GM23248 (cell line): ENCODE measurements around the gene C4orf36. TPM values are rescaled to one million over a fixed set of nuclear protein-coding genes. Genes with fewer than 3 reads are reported as not detected.

Experiments used
- DNase-seq: peaks from one replicate; pipeline ENCODE4 v3.0.0-alpha.2; 2015
- H2AFZ ChIP-seq: fragments of 200-600 bp; sonication (generic); 2 replicates; pipeline ENCODE4 v1.6.1; 2016; ENCODE audit warnings: antibody characterized with exemption
- H3F3A ChIP-seq: fragments of 200-600 bp; sonication (generic); 2 replicates; pipeline ENCODE4 v1.6.1; 2016; ENCODE audit warnings: mild to moderate bottlenecking, antibody characterized with exemption, mixed run types; ENCODE audit not compliant: insufficient read depth
- H3K27ac ChIP-seq: fragments of 200-600 bp; sonication (generic); 2 replicates; pipeline ENCODE4 v1.5.1; 2016; ENCODE audit warnings: mild to moderate bottlenecking
- H3K27me3 ChIP-seq: fragments of 200-600 bp; sonication (generic); replicated peaks from 2 replicates; pipeline ENCODE4 v1.6.1; 2016; ENCODE audit warnings: mild to moderate bottlenecking; ENCODE audit not compliant: insufficient read depth
- H3K36me3 ChIP-seq: fragments of 200-600 bp; sonication (generic); 2 replicates; pipeline ENCODE4 v1.6.1; 2016; ENCODE audit warnings: low read depth, mild to moderate bottlenecking
- H3K4me1 ChIP-seq: fragments of 200-600 bp; sonication (generic); 2 replicates; pipeline ENCODE4 v1.6.1; 2016; ENCODE audit warnings: mild to moderate bottlenecking; ENCODE audit not compliant: insufficient read depth
- H3K4me2 ChIP-seq: fragments of 200-600 bp; sonication (generic); one replicate; pipeline ENCODE4 v1.6.1; 2016; ENCODE audit warnings: mild to moderate bottlenecking; ENCODE audit not compliant: unreplicated experiment
- H3K4me3 ChIP-seq: fragments of 200-600 bp; sonication (generic); 2 replicates; pipeline ENCODE4 v1.5.1; 2016; ENCODE audit warnings: mild to moderate bottlenecking
- H3K79me2 ChIP-seq: fragments of 200-600 bp; sonication (generic); 2 replicates; pipeline ENCODE4 v1.6.1; 2016; ENCODE audit warnings: mild to moderate bottlenecking; ENCODE audit not compliant: insufficient read depth
- H3K9ac ChIP-seq: fragments of 200-600 bp; sonication (generic); 2 replicates; pipeline ENCODE4 v1.6.1; 2016; ENCODE audit warnings: mild to moderate bottlenecking
- H3K9me2 ChIP-seq: fragments of 200-600 bp; sonication (generic); 2 replicates; pipeline ENCODE4 v1.6.1; 2016; ENCODE audit warnings: mixed run types, mild to moderate bottlenecking, moderate library complexity; ENCODE audit not compliant: insufficient read depth
- H3K9me3 ChIP-seq: fragments of 200-600 bp; sonication (generic); one replicate; pipeline ENCODE4 v1.6.1; 2017; ENCODE audit warnings: low read depth
- H4K20me1 ChIP-seq: fragments of 200-600 bp; sonication (generic); 2 replicates; pipeline ENCODE4 v1.6.0; 2016; ENCODE audit not compliant: insufficient read depth
- EZH2 ChIP-seq: fragments of 200-600 bp; sonication (generic); IDR thresholded peaks from 2 replicates; pipeline ENCODE4 v1.6.1; 2018; ENCODE audit warnings: antibody characterized with exemption, mild to moderate bottlenecking; ENCODE audit not compliant: insufficient read depth, poor library complexity, severe bottlenecking
- EZH2phosphoT487 ChIP-seq: fragments of 200-600 bp; sonication (generic); IDR thresholded peaks from 2 replicates; pipeline ENCODE4 v1.6.1; 2018; ENCODE audit warnings: antibody characterized with exemption, moderate library complexity, mild to moderate bottlenecking, low read depth; ENCODE audit not compliant: insufficient read depth
- WGBS, 2 experiments: methylation state at CpG; one replicate each; pipeline ENCODE4 v1.1.6; 2015 to 2017; ENCODE audit warnings: low lambda C conversion rate in 2 of 2, low coverage in 1 of 2; ENCODE audit errors: missing lambda C conversion rate in 2 of 2; 5-methylcytosine and 5-hydroxymethylcytosine counted together
- in situ Hi-C: fragments of 300-500 bp; cut with MboI; formaldehyde crosslinking; loops from 2 replicates; pipeline ENCODE4 v1.15.0; 2020
- polyA plus RNA-seq: library from polyadenylated mRNA; unstranded; fragments of >200 nt; fragmentation: Nextera tagmentation; extraction: Ambion mirVana; gene quantifications from 2 replicates; pipeline ENCODE4 v1.2.1, GENCODE V29; 2016
- total RNA-seq: library from RNA; depleted of rRNA; stranded (reverse); fragments of >200 nt; shearing (Covaris generic); gene quantifications from 2 replicates; pipeline ENCODE4 v1.2.3, GENCODE V29; 2014

The C4orf36 gene
- total and polyA plus RNA-seq, 2 experiments from 2014 or later: 0.65 TPM; not detected in 1

GRCh38 chr4:86845593-86845992, 46.6 kb downstream of the C4orf36 start:
- Histone ChIP-seq H4K20me1 (no peaks in the 10 kb centered on the region), H3K4me1 (peaks cover 35% of the 10 kb centered on the region), H3K4me3 (no peak overlapping the region), H3K9me3 (no peaks in the 10 kb centered on the region), H3K9ac (no peak overlapping the region), H3K9me2 (no peaks in the 10 kb centered on the region), H3K36me3 (no peaks in the 10 kb centered on the region), H3F3A (0 out of 2 replicates have a peak, but pooled peaks cover 17% of the 10 kb centered on the region), H2AFZ (no peak overlapping the region), H3K27ac (no peak overlapping the region), H3K79me2 (no peaks in the 10 kb centered on the region), H3K4me2 (no peak overlapping the region), H3K27me3 (no peaks in the 10 kb centered on the region)
- 91 to 96% methylated on average over 5 of the region's 5 CpGs for WGBS, 2 experiments
- TF ChIP-seq EZH2phosphoT487 (no peak), EZH2 (no peak)
- in situ Hi-C loops: no loop called here
- no peak for DNase-seq

GRCh38 chr4:86841309-86841708, 50.9 kb downstream of the C4orf36 start:
- Histone ChIP-seq H3K27ac (no peak overlapping the region), H3K4me2 (no peak overlapping the region), H3K27me3 (no peaks in the 10 kb centered on the region), H3K79me2 (no peaks in the 10 kb centered on the region), H3K9me3 (no peaks in the 10 kb centered on the region), H3K9ac (no peak overlapping the region), H3K36me3 (no peaks in the 10 kb centered on the region), H3F3A (0 out of 2 replicates have a peak, but pooled peaks cover 8% of the 10 kb centered on the region), H3K4me1 (peaks cover 11% of the 10 kb centered on the region), H4K20me1 (no peaks in the 10 kb centered on the region), H2AFZ (no peak overlapping the region), H3K4me3 (no peak overlapping the region), H3K9me2 (no peaks in the 10 kb centered on the region)
- no peak for TF ChIP-seq EZH2
- TF ChIP-seq EZH2phosphoT487: no peak
- no peak for DNase-seq
- in situ Hi-C loops: no loop called here
- 95 to 100% methylated on average over 1 of the region's 1 CpG for WGBS, 2 experiments

GRCh38 chr4:86840858-86841257, 51.4 kb downstream of the C4orf36 start:
- no peak overlapping the region for H2AFZ ChIP-seq
- H3K4me2 ChIP-seq: no peak overlapping the region
- WGBS, 2 experiments: 84 to 91% methylated on average over 1 of the region's 1 CpG
- H3K9me2 ChIP-seq: no peaks in the 10 kb centered on the region
- 0 out of 2 replicates have a peak, but pooled peaks cover 8% of the 10 kb centered on the region for H3F3A ChIP-seq
- TF ChIP-seq EZH2phosphoT487 (no peak), EZH2 (no peak)
- no peaks in the 10 kb centered on the region for H3K79me2 ChIP-seq
- in situ Hi-C loops: no loop called here
- H3K9me3 ChIP-seq: no peaks in the 10 kb centered on the region
- no peaks in the 10 kb centered on the region for H3K27me3 ChIP-seq
- no peak overlapping the region for H3K9ac ChIP-seq
- no peaks in the 10 kb centered on the region for H3K36me3 ChIP-seq
- H3K4me3 ChIP-seq: no peak overlapping the region
- H4K20me1 ChIP-seq: no peaks in the 10 kb centered on the region
- DNase-seq: peak; percentile 31
- peaks cover 11% of the 10 kb centered on the region for H3K4me1 ChIP-seq
- no peak overlapping the region for H3K27ac ChIP-seq

DNA sequence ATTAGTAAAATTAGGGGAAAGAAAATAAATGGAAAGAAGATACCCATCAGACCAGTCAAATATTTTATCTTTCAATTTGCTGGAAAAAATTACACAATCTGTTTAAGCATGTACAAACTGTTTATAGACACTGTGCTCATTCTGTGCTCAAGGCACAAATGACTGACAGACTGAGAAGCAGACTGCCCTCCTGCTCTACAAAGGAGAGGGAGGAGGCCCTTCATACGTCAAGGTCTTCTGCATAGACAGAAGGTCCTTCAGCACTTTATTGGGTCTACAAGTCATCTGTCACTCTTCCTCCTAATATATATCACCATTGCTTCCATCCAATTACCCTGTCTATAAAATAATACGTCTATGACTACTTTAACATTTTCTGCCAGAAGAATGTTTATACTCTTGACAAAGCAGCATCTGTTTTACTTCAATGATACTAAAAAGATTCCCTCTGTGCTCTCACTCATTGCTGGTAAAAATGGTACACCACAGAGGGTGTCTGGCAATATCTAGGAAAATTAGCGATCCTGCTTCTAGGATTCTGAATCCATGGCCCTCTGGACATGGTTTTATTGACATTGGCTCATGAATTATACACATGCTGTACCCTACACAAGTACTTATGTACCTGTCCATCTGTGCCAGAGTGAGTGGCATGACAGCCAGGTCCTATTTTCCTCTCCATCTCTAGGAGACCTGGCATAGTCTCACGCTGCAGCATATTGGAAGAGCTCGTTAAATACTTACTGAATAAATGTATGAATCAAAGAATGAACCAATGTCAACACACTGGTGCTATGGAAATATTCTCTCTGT, 54.3 kb downstream of the C4orf36 start:
- in situ Hi-C loops: no loop called here

More for the DNA sequence above, 54.3 kb downstream of the C4orf36 start:
- no peaks in the 10 kb centered on the region for H3K9me2 ChIP-seq
- no peaks in the 10 kb centered on the region for H3K9me3 ChIP-seq
- no peaks in the 10 kb centered on the region for H3K36me3 ChIP-seq
- DNase-seq: no peak
- H3K27me3 ChIP-seq: no peaks in the 10 kb centered on the region
- peaks cover 11% of the 10 kb centered on the region for H3K4me1 ChIP-seq
- H2AFZ ChIP-seq: no peak overlapping the region
- no peak for TF ChIP-seq EZH2
- TF ChIP-seq EZH2phosphoT487: no peak
- H3K27ac ChIP-seq: no peak overlapping the region
- H3K4me2 ChIP-seq: no peak overlapping the region
- H3F3A ChIP-seq: 0 out of 2 replicates have a peak, but pooled peaks cover 8% of the 10 kb centered on the region
- no peaks in the 10 kb centered on the region for H4K20me1 ChIP-seq
- no peak overlapping the region for H3K9ac ChIP-seq
- WGBS, 2 experiments: 75% methylated on average over 5 of the region's 5 CpGs
- no peaks in the 10 kb centered on the region for H3K79me2 ChIP-seq
- H3K4me3 ChIP-seq: no peak overlapping the region
